ENCODE results near the gene OTOF.
A peak's percentile ranks its signal among the peaks of the same experiment; 100 is the strongest.

Gene OTOF

GRCh38 chr2:26495705-26496297, 17.9 kb upstream of the OTOF start:
- Mint-ChIP-seq H3K36me3 (ENCODE audit: low read depth) (no peaks in the 10 kb centered on the region), H3K4me3 (no peak overlapping the region), H3K9me3 (no peaks in the 10 kb centered on the region), H3K27ac (peak overlapping the region; percentile 49 to 92 (median 92)), H3K27me3 (ENCODE audit: low read depth) (peaks cover 27% of the 10 kb centered on the region), H3K4me1 (peaks cover 6% of the 10 kb centered on the region)
- TF ChIP-seq CTCF (IDR thresholded peaks at IDR 0.05; ENCODE audit: unreplicated experiment in 3 of 3), result no peak

DNA sequence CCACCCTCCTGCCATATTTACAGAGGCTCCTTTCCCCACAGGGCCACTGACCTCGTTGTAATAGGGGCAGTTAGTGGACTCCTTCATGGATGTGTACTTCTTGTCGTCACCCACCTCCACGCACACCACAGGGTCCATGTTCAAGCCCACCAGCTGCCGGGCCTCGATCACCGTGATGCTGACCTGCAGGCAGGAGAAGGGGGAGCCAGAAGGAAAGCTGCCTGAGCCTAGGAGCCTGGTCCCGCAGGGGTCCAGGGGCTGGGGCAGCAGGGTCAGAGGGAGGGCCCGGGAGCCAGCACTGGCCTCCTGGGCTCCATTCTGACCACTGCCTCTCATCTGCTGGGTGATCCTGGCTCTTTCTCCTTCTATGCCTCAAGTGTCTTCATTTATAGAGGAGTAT, 17.0 kb upstream of the OTOF start:
- H3K4me3 Mint-ChIP-seq, result no peak overlapping the region

GRCh38 chr2:26494199-26494598, 16.3 kb upstream of the OTOF start:
- no peaks in the 10 kb centered on the region for H3K36me3 Mint-ChIP-seq (ENCODE audit: low read depth)

More for the DNA sequence above, 17.0 kb upstream of the OTOF start:
- no peaks in the 10 kb centered on the region for H3K9me3 Mint-ChIP-seq
- H3K4me1 Mint-ChIP-seq, result peaks cover 6% of the 10 kb centered on the region
- H3K27me3 Mint-ChIP-seq (ENCODE audit: low read depth), result peaks cover 25% of the 10 kb centered on the region
- H3K36me3 Mint-ChIP-seq (ENCODE audit: low read depth), result no peaks in the 10 kb centered on the region
- no peak for TF ChIP-seq CTCF (IDR thresholded peaks at IDR 0.05; ENCODE audit: unreplicated experiment in 3 of 3)
- H3K27ac Mint-ChIP-seq, result no peak overlapping the region

GRCh38 chr2:26493566-26493965, 15.6 kb upstream of the OTOF start:
- no peaks in the 10 kb centered on the region for H3K36me3 Mint-ChIP-seq (ENCODE audit: low read depth)
- H3K4me1 Mint-ChIP-seq, result peaks cover 6% of the 10 kb centered on the region
- no peak overlapping the region for H3K27ac Mint-ChIP-seq
- no peak for TF ChIP-seq CTCF (IDR thresholded peaks at IDR 0.05; ENCODE audit: unreplicated experiment in 3 of 3)
- peaks cover 16% of the 10 kb centered on the region for H3K27me3 Mint-ChIP-seq (ENCODE audit: low read depth)
- H3K4me3 Mint-ChIP-seq, result no peak overlapping the region
- no peaks in the 10 kb centered on the region for H3K9me3 Mint-ChIP-seq

More at GRCh38 chr2:26494199-26494598, 16.3 kb upstream of the OTOF start:
- Mint-ChIP-seq H3K27me3 (ENCODE audit: low read depth) (peaks cover 22% of the 10 kb centered on the region), H3K4me3 (no peak overlapping the region), H3K27ac (no peak overlapping the region), H3K9me3 (no peaks in the 10 kb centered on the region), H3K4me1 (peaks cover 6% of the 10 kb centered on the region)
- no peak for TF ChIP-seq CTCF (IDR thresholded peaks at IDR 0.05; ENCODE audit: unreplicated experiment in 3 of 3)

DNA sequence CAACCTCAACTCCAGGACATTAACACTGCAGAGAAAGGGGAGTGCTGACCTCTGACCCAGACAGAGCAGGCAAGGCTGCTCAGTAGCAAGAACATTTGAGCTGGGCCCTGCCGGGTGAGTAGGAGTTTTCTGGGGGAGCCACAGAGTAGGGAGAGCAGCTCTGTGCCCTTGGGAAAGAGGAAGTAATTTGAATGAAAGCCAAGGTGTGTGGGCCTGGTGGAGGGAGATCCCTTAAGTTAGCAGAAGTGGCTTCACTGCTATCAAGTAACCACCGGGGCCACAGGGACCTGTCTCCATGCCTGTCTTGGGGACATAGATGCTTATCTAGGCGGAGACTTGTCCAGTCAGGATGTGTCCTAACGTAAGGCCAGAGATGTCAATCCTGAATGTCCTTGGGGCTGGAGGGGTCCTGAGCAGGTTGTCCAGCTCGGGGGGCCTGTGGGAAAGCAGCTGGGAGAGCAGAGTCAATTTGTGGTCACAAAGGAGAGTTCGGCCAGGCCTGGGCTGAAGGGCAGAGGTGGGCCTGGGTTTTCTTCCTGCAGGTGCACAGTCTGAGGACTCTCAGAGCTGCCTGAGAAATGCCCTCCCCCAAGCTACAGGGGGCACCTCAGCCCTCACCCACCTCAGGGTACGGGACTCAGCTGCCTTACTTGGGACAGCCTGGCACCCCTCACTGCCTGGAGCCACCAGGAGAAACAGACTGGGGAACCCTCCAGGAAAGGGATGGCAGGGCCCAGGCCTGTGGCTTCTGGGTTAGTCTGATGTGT, 15.0 kb upstream of the OTOF start:
- peaks cover 6% of the 10 kb centered on the region for H3K4me1 Mint-ChIP-seq
- no peak overlapping the region for H3K4me3 Mint-ChIP-seq
- no peak for TF ChIP-seq CTCF (IDR thresholded peaks at IDR 0.05; ENCODE audit: unreplicated experiment in 3 of 3)
- H3K36me3 Mint-ChIP-seq (ENCODE audit: low read depth), result no peaks in the 10 kb centered on the region
- H3K9me3 Mint-ChIP-seq, result no peaks in the 10 kb centered on the region
- no peak overlapping the region for H3K27ac Mint-ChIP-seq
- H3K27me3 Mint-ChIP-seq (ENCODE audit: low read depth), result peaks cover 11% of the 10 kb centered on the region
